Measurements from ENCODE around the gene PLA2G2E. TPM values are rescaled to one million over a fixed set of nuclear protein-coding genes. Genes with fewer than 3 reads are reported as not detected.
"Not testable (repeated sequence)": the region's sequence is repeated elsewhere in the genome, so short reads cannot be mapped to it uniquely, and the experiment has no call there.

PLA2G2E gene
- polyA plus RNA-seq, 4 donors: not detected

DNA sequence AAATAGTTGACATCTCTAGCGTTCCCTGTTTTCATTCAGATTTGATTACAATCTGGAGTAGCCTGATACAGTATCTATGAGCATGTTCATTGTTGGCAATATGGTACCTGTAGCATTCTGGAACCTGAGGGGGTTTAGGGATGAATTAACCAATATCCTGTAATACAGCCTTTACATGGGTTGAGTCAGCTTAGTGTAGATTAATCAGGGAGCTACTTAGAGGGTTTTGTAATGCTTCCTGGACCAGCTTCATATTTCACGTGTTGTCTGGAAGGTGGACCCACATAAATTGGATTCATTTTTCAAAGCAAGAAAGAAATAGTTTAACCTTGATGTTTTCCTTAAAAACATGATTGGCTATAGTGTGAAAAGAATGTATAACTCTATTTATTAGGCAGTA is 37.6 kb downstream of the PLA2G2E start:
- Histone ChIP-seq H3K9me3 (ENCODE audit: control insufficient read depth in 2 of 2, insufficient read depth in 1 of 2, low read depth in 1 of 2, low read length in 1 of 2) (no peaks in the 10 kb centered on the region), H3K27me3 (ENCODE audit: control insufficient read depth in 3 of 3, insufficient read depth in 3 of 3, low read length in 3 of 3) (no peaks in the 10 kb centered on the region), H3K36me3 (ENCODE audit: control insufficient read depth in 3 of 3, insufficient read depth in 2 of 3, low read depth in 1 of 3, low read length in 3 of 3) (peaks cover 0 to 2% (median 0%) of the 10 kb centered on the region in 3 donors), H3K4me3 (ENCODE audit: low read depth in 1 of 3, low read length in 3 of 3) (no peak overlapping the region), H3K4me1 (ENCODE audit: control insufficient read depth in 3 of 3, insufficient read depth in 2 of 3, low read depth in 1 of 3, low read length in 2 of 3) (peaks cover 3 to 10% (median 10%) of the 10 kb centered on the region in 3 donors), H3K27ac (ENCODE audit: low read depth in 1 of 3, low read length in 2 of 3) (no peak overlapping the region)
- DNase-seq (no peak), FAIRE-seq (no peak)
- WGBS, 3 donors: 86 to 93% (median 92%) methylated on average over 2 of the region's 2 CpGs

GRCh38 chr1:19884312-19884711 is 39.1 kb downstream of the PLA2G2E start:
- H3K27ac ChIP-seq (ENCODE audit: low read depth in 1 of 3, low read length in 2 of 3): no peak overlapping the region
- 77 to 82% (median 79%) methylated on average over 2 of the region's 2 CpGs for WGBS, 3 donors
- H3K9me3 ChIP-seq (ENCODE audit: control insufficient read depth in 2 of 2, insufficient read depth in 1 of 2, low read depth in 1 of 2, low read length in 1 of 2): no peaks in the 10 kb centered on the region
- DNase-seq (no peak), FAIRE-seq (no peak)
- H3K4me3 ChIP-seq (ENCODE audit: low read depth in 1 of 3, low read length in 3 of 3): peak overlapping the region in 1 of 3 donors; percentile 72
- peaks cover 0 to 2% (median 0%) of the 10 kb centered on the region in 3 donors for H3K36me3 ChIP-seq (ENCODE audit: control insufficient read depth in 3 of 3, insufficient read depth in 2 of 3, low read depth in 1 of 3, low read length in 3 of 3)
- H3K27me3 ChIP-seq (ENCODE audit: control insufficient read depth in 3 of 3, insufficient read depth in 3 of 3, low read length in 3 of 3): no peaks in the 10 kb centered on the region
- H3K4me1 ChIP-seq (ENCODE audit: control insufficient read depth in 3 of 3, insufficient read depth in 2 of 3, low read depth in 1 of 3, low read length in 2 of 3): peaks cover 3 to 11% (median 10%) of the 10 kb centered on the region in 3 donors

DNA sequence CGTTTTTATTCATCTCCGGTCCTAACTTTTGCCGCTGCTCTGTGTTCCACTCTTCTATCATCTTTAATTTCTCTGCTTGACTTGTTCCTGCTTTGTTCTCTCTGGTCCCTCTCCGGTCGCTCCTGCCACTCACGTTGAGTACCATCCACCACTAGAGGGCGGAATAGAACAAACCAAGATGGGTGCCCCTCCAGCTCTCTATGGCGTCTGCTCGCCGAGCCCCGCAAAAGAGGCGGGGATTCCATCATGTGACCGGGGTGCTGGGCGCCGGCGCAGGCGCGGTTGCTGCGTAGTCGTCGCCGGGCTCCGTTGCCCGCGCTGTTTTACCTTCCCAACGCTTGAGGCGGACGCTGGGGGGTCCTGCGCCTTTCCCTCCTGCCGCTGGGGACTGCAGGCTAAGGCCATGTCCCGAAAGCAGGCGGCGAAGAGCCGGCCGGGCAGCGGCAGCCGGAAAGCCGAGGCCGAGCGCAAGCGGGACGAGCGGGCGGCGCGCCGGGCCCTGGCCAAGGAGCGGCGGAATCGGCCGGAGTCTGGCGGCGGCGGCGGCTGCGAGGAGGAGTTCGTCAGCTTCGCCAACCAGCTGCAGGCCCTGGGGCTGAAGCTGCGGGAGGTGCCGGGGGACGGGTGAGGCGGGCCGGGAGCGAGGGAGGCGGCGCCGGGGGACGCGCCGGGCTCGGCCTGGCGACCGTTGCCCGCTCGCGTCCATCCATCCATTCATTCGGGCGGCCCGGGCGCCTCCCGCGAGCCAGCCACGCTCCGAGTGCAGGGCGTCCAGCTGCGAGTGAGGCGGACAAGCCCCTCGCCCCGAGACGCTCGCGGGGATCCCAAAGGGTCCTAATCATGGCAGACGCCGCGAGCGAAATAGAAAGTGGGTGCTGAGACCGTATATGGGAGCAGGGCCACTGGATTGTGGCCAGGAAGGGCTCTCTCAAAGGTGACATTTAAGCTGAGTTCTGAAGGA is 41.0 kb downstream of the PLA2G2E start, which contains the start of gene OTUD3:
Gene OTUD3 (plus strand): TSS at position 285 of the 961 bp plus-strand sequence. CDS start 119 bp downstream, at position 404.
- Histone ChIP-seq H3K27ac (ENCODE audit: low read depth in 1 of 3, low read length in 2 of 3) (peak within 1 kb of the TSS; percentile 50 to 98 (median 89)), H3K36me3 (ENCODE audit: control insufficient read depth in 3 of 3, insufficient read depth in 2 of 3, low read depth in 1 of 3, low read length in 3 of 3) (peaks cover 0 to 2% (median 0%) of the 10 kb centered on the region in 3 donors), H3K4me1 (ENCODE audit: control insufficient read depth in 3 of 3, insufficient read depth in 2 of 3, low read depth in 1 of 3, low read length in 2 of 3) (peaks cover 3 to 23% (median 10%) of the 10 kb centered on the region in 3 donors), H3K4me3 (ENCODE audit: low read depth in 1 of 3, low read length in 3 of 3) (peak within 1 kb of the TSS; percentile 63 to 88 (median 72)), H3K9me3 (ENCODE audit: control insufficient read depth in 2 of 2, insufficient read depth in 1 of 2, low read depth in 1 of 2, low read length in 1 of 2) (no peaks in the 10 kb centered on the region), H3K27me3 (ENCODE audit: control insufficient read depth in 3 of 3, insufficient read depth in 3 of 3, low read length in 3 of 3) (no peaks in the 10 kb centered on the region)
- DNase-seq (peak; percentile 99), FAIRE-seq (no peak)
- 0% methylated on average over 64 to 97 of the region's 97 CpGs for WGBS, 3 donors

DNA sequence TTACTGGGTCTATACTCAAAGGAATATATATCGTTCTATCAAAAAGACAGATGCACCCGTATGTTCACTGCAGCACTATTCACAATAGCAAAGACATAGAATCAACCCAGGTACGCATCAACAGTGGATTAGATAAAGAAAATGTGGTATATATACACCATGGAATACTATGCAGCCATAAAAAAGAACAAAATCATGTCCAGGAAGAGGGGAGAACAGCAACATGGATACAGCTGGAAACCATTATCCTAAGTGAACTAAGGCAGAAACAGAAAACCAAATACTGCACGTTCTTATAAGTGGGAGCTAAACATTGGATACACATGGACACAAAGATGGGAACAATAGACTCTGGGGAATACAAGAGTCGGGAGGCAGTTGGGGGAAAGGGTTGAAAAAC is 42.6 kb downstream of the PLA2G2E start:
- H3K4me3 ChIP-seq (ENCODE audit: low read depth in 1 of 3, low read length in 3 of 3); H3K27ac ChIP-seq (ENCODE audit: low read depth in 1 of 3, low read length in 2 of 3); DNase-seq; H3K36me3 ChIP-seq (ENCODE audit: control insufficient read depth in 3 of 3, insufficient read depth in 2 of 3, low read depth in 1 of 3, low read length in 3 of 3); H3K27me3 ChIP-seq (ENCODE audit: control insufficient read depth in 3 of 3, insufficient read depth in 3 of 3, low read length in 3 of 3); H3K9me3 ChIP-seq (ENCODE audit: control insufficient read depth in 2 of 2, insufficient read depth in 1 of 2, low read depth in 1 of 2, low read length in 1 of 2); FAIRE-seq: not testable (repeated sequence)
- 77 to 85% (median 82%) methylated on average over 5 of the region's 5 CpGs for WGBS, 3 donors
- H3K4me1 ChIP-seq (ENCODE audit: control insufficient read depth in 3 of 3, insufficient read depth in 2 of 3, low read depth in 1 of 3, low read length in 2 of 3): peaks cover 3 to 23% (median 10%) of the 10 kb centered on the region in 3 donors

- 91 to 98% (median 95%) methylated on average over 4 of the region's 4 CpGs for WGBS, 3 donors
- H3K4me3 ChIP-seq (ENCODE audit: low read depth in 1 of 3, low read length in 3 of 3): no peak overlapping the region
- no peaks in the 10 kb centered on the region for H3K36me3 ChIP-seq (ENCODE audit: control insufficient read depth in 3 of 3, insufficient read depth in 2 of 3, low read depth in 1 of 3, low read length in 3 of 3)
- no peak for DNase-seq
- H3K27me3 ChIP-seq (ENCODE audit: control insufficient read depth in 3 of 3, insufficient read depth in 3 of 3, low read length in 3 of 3): peaks cover 0 to 1% (median 0%) of the 10 kb centered on the region in 3 donors
- H3K27ac ChIP-seq (ENCODE audit: low read depth in 1 of 3, low read length in 2 of 3): no peak overlapping the region
- no peak for FAIRE-seq
- H3K4me1 ChIP-seq (ENCODE audit: control insufficient read depth in 3 of 3, insufficient read depth in 2 of 3, low read depth in 1 of 3, low read length in 2 of 3): peaks cover 2 to 23% (median 10%) of the 10 kb centered on the region in 3 donors
- no peaks in the 10 kb centered on the region for H3K9me3 ChIP-seq (ENCODE audit: control insufficient read depth in 2 of 2, insufficient read depth in 1 of 2, low read depth in 1 of 2, low read length in 1 of 2)
Measured at GRCh38 chr1:19879661-19880060, 43.8 kb downstream of the PLA2G2E start.

GRCh38 chr1:19879227-19879626 is 44.2 kb downstream of the PLA2G2E start:
- WGBS, 3 donors: 87 to 91% (median 87%) methylated on average over 4 of the region's 4 CpGs
- H3K4me1 ChIP-seq (ENCODE audit: control insufficient read depth in 3 of 3, insufficient read depth in 2 of 3, low read depth in 1 of 3, low read length in 2 of 3): peaks cover 2 to 23% (median 10%) of the 10 kb centered on the region in 3 donors
- H3K9me3 ChIP-seq (ENCODE audit: control insufficient read depth in 2 of 2, insufficient read depth in 1 of 2, low read depth in 1 of 2, low read length in 1 of 2): no peaks in the 10 kb centered on the region
- H3K4me3 ChIP-seq (ENCODE audit: low read depth in 1 of 3, low read length in 3 of 3): no peak overlapping the region
- H3K36me3 ChIP-seq (ENCODE audit: control insufficient read depth in 3 of 3, insufficient read depth in 2 of 3, low read depth in 1 of 3, low read length in 3 of 3): no peaks in the 10 kb centered on the region
- H3K27me3 ChIP-seq (ENCODE audit: control insufficient read depth in 3 of 3, insufficient read depth in 3 of 3, low read length in 3 of 3): peaks cover 0 to 2% (median 0%) of the 10 kb centered on the region in 3 donors
- peak overlapping the region in 2 of 3 donors; percentile 73 to 82 for H3K27ac ChIP-seq (ENCODE audit: low read depth in 1 of 3, low read length in 2 of 3)
- no peak for DNase-seq
- no peak for FAIRE-seq

- Histone ChIP-seq H3K36me3 (ENCODE audit: control insufficient read depth in 3 of 3, insufficient read depth in 2 of 3, low read depth in 1 of 3, low read length in 3 of 3) (no peaks in the 10 kb centered on the region), H3K9me3 (ENCODE audit: control insufficient read depth in 2 of 2, insufficient read depth in 1 of 2, low read depth in 1 of 2, low read length in 1 of 2) (no peaks in the 10 kb centered on the region), H3K27ac (ENCODE audit: low read depth in 1 of 3, low read length in 2 of 3) (peak overlapping the region; percentile 73 to 82 (median 79)), H3K4me3 (ENCODE audit: low read depth in 1 of 3, low read length in 3 of 3) (no peak overlapping the region), H3K27me3 (ENCODE audit: control insufficient read depth in 3 of 3, insufficient read depth in 3 of 3, low read length in 3 of 3) (peaks cover 0 to 2% (median 0%) of the 10 kb centered on the region in 3 donors), H3K4me1 (ENCODE audit: control insufficient read depth in 3 of 3, insufficient read depth in 2 of 3, low read depth in 1 of 3, low read length in 2 of 3) (peaks cover 2 to 23% (median 5%) of the 10 kb centered on the region in 3 donors)
- peak; percentile 87 to 97 for DNase-seq
- WGBS, 3 donors: 18 to 63% (median 36%) methylated on average over 12 of the region's 12 CpGs
- no peak for FAIRE-seq
Measured at GRCh38 chr1:19878637-19878985, 44.8 kb downstream of the PLA2G2E start.

GRCh38 chr1:19877821-19878636 is 45.4 kb downstream of the PLA2G2E start:
- H3K36me3 ChIP-seq (ENCODE audit: control insufficient read depth in 3 of 3, insufficient read depth in 2 of 3, low read depth in 1 of 3, low read length in 3 of 3): no peaks in the 10 kb centered on the region
- FAIRE-seq: no peak

More at GRCh38 chr1:19877821-19878636, 45.4 kb downstream of the PLA2G2E start:
- peak in 1 of 2 donors; percentile 90 for DNase-seq
- peaks cover 0 to 2% (median 0%) of the 10 kb centered on the region in 3 donors for H3K27me3 ChIP-seq (ENCODE audit: control insufficient read depth in 3 of 3, insufficient read depth in 3 of 3, low read length in 3 of 3)
- H3K4me1 ChIP-seq (ENCODE audit: control insufficient read depth in 3 of 3, insufficient read depth in 2 of 3, low read depth in 1 of 3, low read length in 2 of 3): peaks cover 0 to 17% (median 1%) of the 10 kb centered on the region in 3 donors
- H3K27ac ChIP-seq (ENCODE audit: low read depth in 1 of 3, low read length in 2 of 3): peak overlapping the region; percentile 73 to 82 (median 79)
- H3K9me3 ChIP-seq (ENCODE audit: control insufficient read depth in 2 of 2, insufficient read depth in 1 of 2, low read depth in 1 of 2, low read length in 1 of 2): no peaks in the 10 kb centered on the region
- H3K4me3 ChIP-seq (ENCODE audit: low read depth in 1 of 3, low read length in 3 of 3): no peak overlapping the region
- 63 to 74% (median 71%) methylated on average over 19 of the region's 19 CpGs for WGBS, 3 donors
